Body of pancreas (tissue), 4 donors: ENCODE measurements around the gene VIT. TPM values are rescaled to one million over a fixed set of nuclear protein-coding genes. Genes with fewer than 3 reads are reported as not detected.

ENCODE experiments used
- ATAC-seq: fragments of 150-250 bp; one replicate; pipeline ENCODE4 v1.9.1; 2016
- DNase-seq, 4 donors: peaks; one replicate each; pipeline ENCODE4 v3.0.0-alpha.2; 2019
- H3K27ac ChIP-seq, 4 donors: fragments of 200-600 bp; sonication (generic); 1 replicate in 3 of 4; 2 replicates in 1 of 4; pipeline versions ENCODE4 v1.5.1 to v1.6.1; 2016 to 2019; ENCODE audit warnings: mild to moderate bottlenecking in 1 of 4, mixed read lengths in 1 of 4, moderate library complexity in 1 of 4
- H3K27me3 ChIP-seq, 2 donors: fragments of 200-600 bp; sonication (generic); one replicate each; pipeline ENCODE4 v1.6.0; 2016; ENCODE audit warnings: mild to moderate bottlenecking in 1 of 2
- H3K36me3 ChIP-seq, 2 donors: fragments of 200-600 bp; sonication (generic); replicated peaks in 1 of 2; 2 replicates each; pipeline ENCODE4 v1.5.1; 2016; ENCODE audit warnings: low read depth in 2 of 2; ENCODE audit not compliant: insufficient read depth in 1 of 2
- H3K4me1 ChIP-seq: fragments of 200-600 bp; sonication (generic); one replicate; pipeline ENCODE4 v1.6.0; 2016
- H3K4me3 ChIP-seq, 2 donors: fragments of 200-600 bp; sonication (generic); 1 replicate in 1 of 2; 2 replicates in 1 of 2; pipeline ENCODE4 v1.5.1; 2016 to 2019
- H3K9me3 ChIP-seq, 3 donors: fragments of 200-600 bp; sonication (generic); 1 replicate in 2 of 3; 2 replicates in 1 of 3; pipeline ENCODE4 v1.5.1; 2016
- POLR2A ChIP-seq, 3 donors: fragments of 450-650 bp; IDR thresholded peaks; one replicate each; pipeline ENCODE4 v1.6.1; 2016; ENCODE audit warnings: antibody characterized with exemption in 3 of 3, mild to moderate bottlenecking in 2 of 3
- WGBS, 2 donors: methylation state at CpG; one replicate each; pipeline ENCODE4 v1.1.5; 2017; 5-methylcytosine and 5-hydroxymethylcytosine counted together
- intact Hi-C: fragments of 100-400 bp; cut with DNase I; formaldehyde crosslinking; loops from one replicate; pipeline ENCODE4 v1.15.1; 2023
- total RNA-seq, 2 donors: library from RNA; depleted of rRNA; stranded (reverse); fragments of >200 nt; gene quantifications; one replicate each; pipeline ENCODE4 v1.1.0, GENCODE V29; 2016
- TF ChIP-seq, protein P1 (sequence below), 7 experiments: fragments of 450-650 bp in 4 of 7; fragments of 200-600 bp in 3 of 7; sonication (generic) in 3 of 7; IDR thresholded peaks; one replicate each; pipeline ENCODE4 v1.5.1; 2016 to 2019; ENCODE audit warnings: antibody characterized with exemption in 7 of 7

Gene VIT
- total RNA-seq, 2 donors from 2014 or later = 0.99 to 2.6 TPM

DNA sequence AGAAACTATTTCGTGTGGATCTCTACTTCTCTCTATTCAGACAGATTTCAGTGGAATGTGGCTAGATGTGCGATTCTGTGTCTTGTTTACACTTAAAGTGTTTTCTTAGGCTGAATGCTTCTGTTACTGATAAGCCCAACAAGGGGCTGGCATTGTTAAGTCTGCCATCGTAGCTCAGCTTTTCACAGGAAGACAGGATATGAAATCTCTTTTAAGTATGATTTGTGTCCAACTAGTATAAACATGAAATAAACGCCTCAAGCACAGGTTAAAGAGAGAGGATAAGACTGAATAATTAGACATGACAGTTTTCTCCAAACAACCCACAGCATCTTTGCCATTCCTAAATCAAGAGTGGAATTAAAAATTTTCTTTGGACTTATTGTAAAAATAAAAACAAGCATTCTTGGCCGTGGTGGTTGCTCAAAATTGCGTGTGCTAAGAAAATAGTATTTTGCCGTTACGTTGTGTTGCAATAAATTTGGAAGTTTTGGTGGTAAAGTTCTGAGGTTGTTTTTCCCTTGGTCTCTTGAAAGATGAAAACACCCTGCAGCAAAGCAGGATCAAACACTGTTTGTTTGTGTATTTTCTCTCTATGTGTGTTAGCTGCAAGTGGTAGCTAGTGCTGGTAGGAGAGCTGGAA lies 1.0 kb downstream of the VIT start:
- no peak for TF ChIP-seq POLR2A (IDR thresholded peaks at IDR 0.05)
- TF ChIP-seq, protein P1, sequence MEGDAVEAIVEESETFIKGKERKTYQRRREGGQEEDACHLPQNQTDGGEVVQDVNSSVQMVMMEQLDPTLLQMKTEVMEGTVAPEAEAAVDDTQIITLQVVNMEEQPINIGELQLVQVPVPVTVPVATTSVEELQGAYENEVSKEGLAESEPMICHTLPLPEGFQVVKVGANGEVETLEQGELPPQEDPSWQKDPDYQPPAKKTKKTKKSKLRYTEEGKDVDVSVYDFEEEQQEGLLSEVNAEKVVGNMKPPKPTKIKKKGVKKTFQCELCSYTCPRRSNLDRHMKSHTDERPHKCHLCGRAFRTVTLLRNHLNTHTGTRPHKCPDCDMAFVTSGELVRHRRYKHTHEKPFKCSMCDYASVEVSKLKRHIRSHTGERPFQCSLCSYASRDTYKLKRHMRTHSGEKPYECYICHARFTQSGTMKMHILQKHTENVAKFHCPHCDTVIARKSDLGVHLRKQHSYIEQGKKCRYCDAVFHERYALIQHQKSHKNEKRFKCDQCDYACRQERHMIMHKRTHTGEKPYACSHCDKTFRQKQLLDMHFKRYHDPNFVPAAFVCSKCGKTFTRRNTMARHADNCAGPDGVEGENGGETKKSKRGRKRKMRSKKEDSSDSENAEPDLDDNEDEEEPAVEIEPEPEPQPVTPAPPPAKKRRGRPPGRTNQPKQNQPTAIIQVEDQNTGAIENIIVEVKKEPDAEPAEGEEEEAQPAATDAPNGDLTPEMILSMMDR (IDR thresholded peaks at IDR 0.05) = no peak
- Histone ChIP-seq H3K36me3 (no peaks in the 10 kb centered on the region), H3K27me3 (no peaks in the 10 kb centered on the region), H3K4me1 (no peaks in the 10 kb centered on the region), H3K9me3 (no peaks in the 10 kb centered on the region), H3K27ac (no peak overlapping the region), H3K4me3 (no peak overlapping the region)
- intact Hi-C loops = no loop called here
- DNase-seq = no peak
- ATAC-seq = no peak
- WGBS, 2 donors = 25 to 35% methylated on average over 8 of the region's 8 CpGs

DNA sequence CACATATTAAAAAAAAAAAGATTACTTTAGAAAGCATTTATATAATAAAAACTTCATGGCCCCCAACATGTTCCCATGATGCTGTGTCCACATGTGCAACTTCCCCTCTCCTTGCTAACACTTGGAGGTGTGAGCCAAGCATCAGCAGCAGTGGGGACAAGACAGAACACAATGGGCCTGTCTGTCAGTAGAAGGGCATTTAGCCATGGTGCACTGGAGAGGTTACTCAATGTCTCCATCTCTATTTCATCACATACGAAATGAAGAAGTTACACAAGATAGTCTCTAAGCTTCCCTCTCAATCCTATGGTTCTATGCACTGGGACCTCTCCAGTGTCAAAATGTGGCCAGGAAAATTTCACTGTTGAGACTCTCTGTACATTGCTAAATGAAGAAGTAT lies 2.5 kb downstream of the VIT start:
- 50 to 75% methylated on average over 1 of the region's 1 CpG for WGBS, 2 donors
- Histone ChIP-seq H3K9me3 (no peaks in the 10 kb centered on the region), H3K4me1 (no peaks in the 10 kb centered on the region), H3K27me3 (no peaks in the 10 kb centered on the region), H3K36me3 (no peaks in the 10 kb centered on the region), H3K27ac (no peak overlapping the region), H3K4me3 (no peak overlapping the region)
- ATAC-seq = no peak
- TF ChIP-seq, protein P1 (IDR thresholded peaks at IDR 0.05) = no peak
- TF ChIP-seq POLR2A (IDR thresholded peaks at IDR 0.05) = no peak
- DNase-seq = peak in 1 of 4 donors; percentile 23
- intact Hi-C loops = no loop called here

DNA sequence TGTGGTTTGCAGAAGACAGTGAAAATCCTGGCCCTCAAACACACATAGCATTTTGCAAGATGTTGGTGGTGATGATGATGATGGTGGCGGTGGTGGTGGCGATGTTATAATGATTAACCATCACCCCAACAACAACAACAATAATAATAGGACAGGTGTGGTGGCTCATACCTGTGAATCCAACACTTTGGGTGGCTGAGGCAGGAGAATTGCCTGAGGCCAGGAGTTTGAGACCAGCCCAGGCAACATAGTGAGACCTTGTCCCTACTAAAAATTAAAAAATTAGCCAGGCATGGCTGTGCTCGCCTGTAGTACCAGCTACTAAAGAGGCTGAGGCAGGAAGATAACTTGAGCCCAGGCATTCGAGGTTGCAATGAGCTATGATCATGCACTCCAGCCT lies 3.8 kb downstream of the VIT start:
- Histone ChIP-seq H3K9me3 (no peaks in the 10 kb centered on the region), H3K27ac (no peak overlapping the region), H3K4me3 (no peak overlapping the region), H3K36me3 (no peaks in the 10 kb centered on the region), H3K4me1 (no peaks in the 10 kb centered on the region), H3K27me3 (no peaks in the 10 kb centered on the region)
- 74 to 76% methylated on average over 4 of the region's 4 CpGs for WGBS, 2 donors
- intact Hi-C loops = no loop called here
- DNase-seq = no peak
- TF ChIP-seq, protein P1 (IDR thresholded peaks at IDR 0.05) = no peak
- no peak for TF ChIP-seq POLR2A (IDR thresholded peaks at IDR 0.05)
- no peak for ATAC-seq

DNA sequence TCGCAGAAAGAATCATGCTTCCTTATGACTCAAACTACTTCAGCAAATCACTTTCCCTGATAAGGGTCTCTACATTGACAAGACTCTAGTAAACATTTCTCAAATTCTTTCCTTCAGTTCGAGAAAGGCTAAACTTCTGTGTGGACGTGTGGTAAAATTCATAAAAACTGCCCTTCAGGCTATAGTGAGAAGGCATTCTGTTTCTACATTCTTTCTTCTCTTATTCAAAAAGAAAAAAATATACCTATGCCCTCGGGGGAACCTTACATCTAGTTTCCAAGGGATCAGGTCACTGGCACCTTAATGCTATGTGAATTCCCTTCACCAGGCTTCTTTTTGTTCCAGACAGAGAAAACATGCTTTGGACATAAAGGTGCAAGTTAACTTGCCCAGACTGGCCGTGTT lies 4.9 kb downstream of the VIT start:
- intact Hi-C loops = no loop called here
- ATAC-seq = no peak
- no peaks in the 10 kb centered on the region for H3K27me3 ChIP-seq
- no peak overlapping the region for H3K27ac ChIP-seq
- WGBS, 2 donors = 27 to 43% methylated on average over 5 of the region's 5 CpGs
- no peaks in the 10 kb centered on the region for H3K4me1 ChIP-seq
- no peak for TF ChIP-seq POLR2A (IDR thresholded peaks at IDR 0.05)
- TF ChIP-seq, protein P1 (IDR thresholded peaks at IDR 0.05) = no peak
- no peak for DNase-seq
- H3K4me3 ChIP-seq = no peak overlapping the region
- no peaks in the 10 kb centered on the region for H3K9me3 ChIP-seq
- H3K36me3 ChIP-seq = no peaks in the 10 kb centered on the region

DNA sequence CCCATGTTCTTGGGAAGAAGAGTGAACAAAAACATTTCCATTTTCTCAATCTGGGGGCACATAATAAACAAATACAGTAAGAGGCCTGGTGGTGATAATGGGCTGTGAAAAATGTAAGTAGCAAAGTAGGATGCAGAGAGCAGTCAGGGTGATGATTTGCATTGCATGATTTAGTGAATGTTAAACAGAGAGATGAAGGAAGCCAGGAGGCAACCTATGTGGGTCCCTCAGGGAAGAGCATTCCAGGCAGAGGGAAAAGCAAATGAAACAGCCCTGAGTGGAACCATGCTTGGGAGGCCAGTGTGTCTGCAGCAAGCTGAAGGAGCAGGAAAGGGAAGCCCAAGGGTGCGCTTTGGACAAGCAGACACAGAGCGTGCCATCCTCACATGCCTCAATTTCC lies 5.4 kb downstream of the VIT start:
- Histone ChIP-seq H3K4me1 (no peaks in the 10 kb centered on the region), H3K9me3 (no peaks in the 10 kb centered on the region), H3K36me3 (no peaks in the 10 kb centered on the region), H3K27ac (no peak overlapping the region), H3K27me3 (no peaks in the 10 kb centered on the region), H3K4me3 (no peak overlapping the region)
- TF ChIP-seq POLR2A (IDR thresholded peaks at IDR 0.05) = no peak
- TF ChIP-seq, protein P1 (IDR thresholded peaks at IDR 0.05) = no peak
- intact Hi-C loops = no loop called here
- DNase-seq (no peak), ATAC-seq (no peak)
- WGBS, 2 donors = 45 to 61% methylated on average over 2 of the region's 2 CpGs
